ENCODE measurements around the gene ZNF442.
A peak's percentile ranks its signal among the peaks of the same experiment; 100 is the strongest.
"Not testable (repeated sequence)": the region's sequence is repeated elsewhere in the genome, so short reads cannot be mapped to it uniquely, and the experiment has no call there.

ZNF442 gene

GRCh38 chr19:12365236-12366162, at the start of gene ZNF442:
Gene ZNF442 (minus strand): TSS chr19:12365683. CDS start chr19:12363631, 2,052 bp downstream.
- peak; percentile 90 for DNase-seq (ENCODE audit: low read depth, low spot score)

GRCh38 chr19:12411893-12412292, 46.4 kb upstream of the ZNF442 start:
- no peak for DNase-seq (ENCODE audit: low read depth, low spot score)

GRCh38 chr19:12400633-12401502, 35.4 kb upstream of the ZNF442 start, which contains the start of gene ZNF799:
Gene ZNF799 (minus strand): TSS chr19:12401271. CDS start chr19:12401070, 201 bp downstream.
- DNase-seq (ENCODE audit: low read depth, low spot score): peak; percentile 85

- not testable (repeated sequence) for DNase-seq (ENCODE audit: low read depth, low spot score)
These were observed 34.6 kb upstream of the ZNF442 start for GRCh38 chr19:12399901-12400632.

- not testable (repeated sequence) for DNase-seq (ENCODE audit: low read depth, low spot score)
These were observed 25.7 kb upstream of the ZNF442 start for GRCh38 chr19:12391148-12391547.

- not testable (repeated sequence) for DNase-seq (ENCODE audit: low read depth, low spot score)
These were observed 20.9 kb upstream of the ZNF442 start for GRCh38 chr19:12386365-12386764.

GRCh38 chr19:12380444-12380737, 14.9 kb upstream of the ZNF442 start:
- no peak for DNase-seq (ENCODE audit: low read depth, low spot score)

GRCh38 chr19:12379732-12380443, 14.4 kb upstream of the ZNF442 start:
- no peak for DNase-seq (ENCODE audit: low read depth, low spot score)

- no peak for DNase-seq (ENCODE audit: low read depth, low spot score)
These were observed 8.5 kb upstream of the ZNF442 start for GRCh38 chr19:12374026-12374425.

GRCh38 chr19:12364391-12365235, 870 bp downstream of the ZNF442 start:
- DNase-seq (ENCODE audit: low read depth, low spot score): no peak

- DNase-seq (ENCODE audit: low read depth, low spot score): not testable (repeated sequence)
These were observed 3.2 kb downstream of the ZNF442 start for GRCh38 chr19:12362236-12362635.

GRCh38 chr19:12353375-12353774, 12.1 kb downstream of the ZNF442 start:
- DNase-seq (ENCODE audit: low read depth, low spot score): no peak

- no peak for DNase-seq (ENCODE audit: low read depth, low spot score)
These were observed 14.6 kb downstream of the ZNF442 start for GRCh38 chr19:12350890-12351197.

GRCh38 chr19:12350185-12350889, 15.1 kb downstream of the ZNF442 start:
- DNase-seq (ENCODE audit: low read depth, low spot score): no peak

GRCh38 chr19:12346896-12347295, 18.6 kb downstream of the ZNF442 start:
- no peak for DNase-seq (ENCODE audit: low read depth, low spot score)

GRCh38 chr19:12345197-12345596, 20.3 kb downstream of the ZNF442 start:
- DNase-seq (ENCODE audit: low read depth, low spot score): no peak

- peak; percentile 78 for DNase-seq (ENCODE audit: low read depth, low spot score)
These were observed 32.0 kb downstream of the ZNF442 start, which contains the start of gene ZNF563 for GRCh38 chr19:12333162-12334159. Gene ZNF563 (minus strand): TSS chr19:12333633. CDS start chr19:12333482, 151 bp downstream.

Data from smooth muscle cell of the brain vasculature (primary cell).